OCI-LY1 (cell line): ENCODE measurements around the gene ATG7.

Source experiments
- EZH2 ChIP-seq: fragments of 200-600 bp; sonication (generic), shearing (Covaris generic); IDR thresholded peaks from 2 replicates; pipeline ENCODE4 v1.8.0; 2017; ENCODE audit warnings: borderline replicate concordance, mixed run types, mild to moderate bottlenecking, antibody characterized with exemption, low read length, moderate library complexity, mixed read lengths
- TF ChIP-seq, protein P1 (sequence below): fragments of 200-600 bp; sonication (generic), shearing (Covaris generic); IDR thresholded peaks from 2 replicates; pipeline ENCODE4 v1.5.1; 2017; ENCODE audit warnings: mild to moderate bottlenecking, antibody characterized with exemption, low read length, moderate library complexity, mixed read lengths

DNA sequence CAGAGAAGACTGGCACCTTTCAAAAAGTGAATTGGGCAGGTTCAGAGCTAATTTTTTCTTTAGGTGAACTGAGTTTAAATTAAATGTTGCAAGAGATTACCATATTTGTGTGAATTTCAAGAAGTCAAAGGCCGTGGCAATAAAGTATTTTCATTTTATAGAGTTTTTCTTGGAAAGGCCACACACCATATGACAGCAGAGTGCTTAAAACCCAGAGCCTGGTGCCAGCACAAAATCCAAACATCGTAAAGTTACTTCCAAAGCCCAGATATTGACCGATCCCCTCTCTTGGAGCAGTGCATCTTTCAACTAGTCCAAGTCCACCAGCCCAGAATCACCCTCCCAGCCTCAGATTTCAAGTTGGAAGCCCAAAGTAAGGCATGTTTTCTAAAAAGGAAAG lies 207.0 kb downstream of the ATG7 start:
- TF ChIP-seq, protein P1, sequence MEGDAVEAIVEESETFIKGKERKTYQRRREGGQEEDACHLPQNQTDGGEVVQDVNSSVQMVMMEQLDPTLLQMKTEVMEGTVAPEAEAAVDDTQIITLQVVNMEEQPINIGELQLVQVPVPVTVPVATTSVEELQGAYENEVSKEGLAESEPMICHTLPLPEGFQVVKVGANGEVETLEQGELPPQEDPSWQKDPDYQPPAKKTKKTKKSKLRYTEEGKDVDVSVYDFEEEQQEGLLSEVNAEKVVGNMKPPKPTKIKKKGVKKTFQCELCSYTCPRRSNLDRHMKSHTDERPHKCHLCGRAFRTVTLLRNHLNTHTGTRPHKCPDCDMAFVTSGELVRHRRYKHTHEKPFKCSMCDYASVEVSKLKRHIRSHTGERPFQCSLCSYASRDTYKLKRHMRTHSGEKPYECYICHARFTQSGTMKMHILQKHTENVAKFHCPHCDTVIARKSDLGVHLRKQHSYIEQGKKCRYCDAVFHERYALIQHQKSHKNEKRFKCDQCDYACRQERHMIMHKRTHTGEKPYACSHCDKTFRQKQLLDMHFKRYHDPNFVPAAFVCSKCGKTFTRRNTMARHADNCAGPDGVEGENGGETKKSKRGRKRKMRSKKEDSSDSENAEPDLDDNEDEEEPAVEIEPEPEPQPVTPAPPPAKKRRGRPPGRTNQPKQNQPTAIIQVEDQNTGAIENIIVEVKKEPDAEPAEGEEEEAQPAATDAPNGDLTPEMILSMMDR, result no peak
- TF ChIP-seq EZH2, result no peak
